Erythroblast (primary cell): ENCODE data around the gene TFRC.

Experiments used
- GATA1 ChIP-seq: IDR thresholded peaks from 2 replicates; pipeline ENCODE4 v1.6.1; 2011; ENCODE audit warnings: low read depth, mild to moderate bottlenecking, control low read depth, low read length, moderate library complexity
- POLR2A ChIP-seq: IDR thresholded peaks from 2 replicates; pipeline ENCODE4 v1.6.1; 2011; ENCODE audit warnings: mild to moderate bottlenecking, low read length

- TF ChIP-seq POLR2A, result no peak
- no peak for TF ChIP-seq GATA1
Measured at GRCh38 chr3:196072313-196072712, 9.6 kb downstream of the TFRC start.
